H1 (cell line): Measurements from ENCODE around the gene CKB. TPM values are rescaled to one million over a fixed set of nuclear protein-coding genes. Genes with fewer than 3 reads are reported as not detected.

ENCODE experiments used
- CTCF ChIA-PET: fragments of 300-600 bp; sonication (Branson Sonifier 250); formaldehyde crosslinking; loops from one replicate; lab custom pipeline; 2021; ENCODE audit not compliant: partially characterized antibody; lab: Charles Lee
- POLR2A ChIA-PET: fragments of 300-600 bp; sonication (Branson Sonifier 250); formaldehyde crosslinking; loops from one replicate; lab custom pipeline; 2021; ENCODE audit warnings: inconsistent platforms; ENCODE audit not compliant: partially characterized antibody; lab: Charles Lee
- DNase-seq, 2 experiments: peaks; one replicate each; pipeline versions ENCODE4 v3.0.0 to v3.0.0-alpha.2; 2010 to 2022; ENCODE audit warnings: low spot score in 2 of 2, low read depth in 1 of 2, mixed read lengths in 1 of 2
- FAIRE-seq: peaks from 2 replicates; lab custom pipeline; 2011; peaks lifted over from hg19 to GRCh38; lab: Jason Lieb, UNC
- H2AFZ ChIP-seq: 2 replicates; pipeline ENCODE4 v1.8.1; 2012; ENCODE audit warnings: low read length, inconsistent platforms
- H2AK5ac ChIP-seq: 2 replicates; pipeline ENCODE4 v1.6.1; 2013; ENCODE audit warnings: low read depth, low read length
- H2BK120ac ChIP-seq: replicated peaks from 2 replicates; pipeline ENCODE3; 2013; ENCODE audit warnings: low read depth, low read length, inconsistent platforms
- H2BK12ac ChIP-seq: 2 replicates; pipeline ENCODE4 v1.6.1; 2013; ENCODE audit warnings: low read depth, low read length
- H2BK15ac ChIP-seq: 2 replicates; pipeline ENCODE4 v1.6.1; 2013; ENCODE audit warnings: low read length
- H2BK20ac ChIP-seq: 2 replicates; pipeline ENCODE4 v1.6.1; 2013; ENCODE audit warnings: low read length
- H2BK5ac ChIP-seq: 2 replicates; pipeline ENCODE4 v1.6.1; 2013; ENCODE audit warnings: low read depth, low read length
- H3K14ac ChIP-seq: 2 replicates; pipeline ENCODE4 v1.6.1; 2013; ENCODE audit warnings: inconsistent platforms; ENCODE audit not compliant: insufficient read length
- H3K18ac ChIP-seq: 2 replicates; pipeline ENCODE4 v1.6.1; 2013; ENCODE audit warnings: low read length; ENCODE audit errors: extremely low read depth
- H3K23ac ChIP-seq: 2 replicates; pipeline ENCODE4 v1.6.1; 2013; ENCODE audit warnings: inconsistent platforms; ENCODE audit not compliant: insufficient read length
- H3K23me2 ChIP-seq: 2 replicates; pipeline ENCODE4 v1.6.1; 2013; ENCODE audit warnings: low read depth, low read length
- H3K27ac ChIP-seq: 2 replicates; pipeline ENCODE4 v1.6.1; 2011; ENCODE audit warnings: low read depth, low read length, inconsistent platforms
- H3K27me3 ChIP-seq, 4 experiments: replicated peaks in 1 of 4; 1 replicate in 1 of 4; 2 replicates in 3 of 4; pipeline versions ENCODE4 v1.6.1 to v1.8.1; 2011 to 2013; ENCODE audit warnings: low read length in 3 of 4, mild to moderate bottlenecking in 3 of 4, inconsistent platforms in 2 of 4, mixed read lengths in 2 of 4, moderate library complexity in 1 of 4; ENCODE audit not compliant: control insufficient read depth in 3 of 4, insufficient read depth in 3 of 4; ENCODE audit errors: extremely low read depth in 1 of 4
- H3K36me3 ChIP-seq, 4 experiments: 2 replicates each; pipeline versions ENCODE4 v1.6.1 to v1.8.1; 2011 to 2013; ENCODE audit warnings: mild to moderate bottlenecking in 4 of 4, low read length in 3 of 4, moderate library complexity in 2 of 4, control low read depth in 1 of 4, inconsistent platforms in 1 of 4; ENCODE audit not compliant: insufficient read depth in 4 of 4, control insufficient read depth in 2 of 4
- H3K4ac ChIP-seq: replicated peaks from 2 replicates; pipeline ENCODE3; 2013; ENCODE audit warnings: low read length, low read depth, mixed read lengths, inconsistent platforms; ENCODE audit not compliant: insufficient read length
- H3K4me1 ChIP-seq, 4 experiments: replicated peaks in 1 of 4; 1 replicate in 1 of 4; 2 replicates in 3 of 4; pipeline versions ENCODE4 v1.6.1 to v1.8.1; 2011 to 2013; ENCODE audit warnings: low read length in 3 of 4, inconsistent platforms in 2 of 4, mixed read lengths in 1 of 4; ENCODE audit not compliant: insufficient read depth in 4 of 4, control insufficient read depth in 3 of 4
- H3K4me2 ChIP-seq, 2 experiments: 2 replicates each; pipeline versions ENCODE4 v1.6.1 to v1.8.1; 2011 to 2013; ENCODE audit warnings: low read depth in 2 of 2, low read length in 2 of 2, control low read depth in 1 of 2, inconsistent platforms in 1 of 2, mild to moderate bottlenecking in 1 of 2; ENCODE audit not compliant: insufficient read depth in 1 of 2
- H3K4me3 ChIP-seq, 4 experiments: fragments of 200-600, 300-600 bp in 1 of 4; sonication (generic), shearing (Covaris generic), sonication (Bioruptor Twin) in 1 of 4; 2 replicates each; pipeline versions ENCODE4 v1.5.1 to v1.8.1; 2011 to 2016; ENCODE audit warnings: low read length in 4 of 4, low read depth in 3 of 4, control low read depth in 2 of 4, inconsistent platforms in 2 of 4, mild to moderate bottlenecking in 2 of 4, mixed read lengths in 1 of 4, moderate library complexity in 1 of 4; ENCODE audit not compliant: insufficient read depth in 2 of 4; ENCODE audit errors: extremely low read depth in 1 of 4
- H3K56ac ChIP-seq: replicated peaks from 2 replicates; pipeline ENCODE3; 2013; ENCODE audit warnings: low read depth, mild to moderate bottlenecking, mixed read lengths, low read length, inconsistent platforms; ENCODE audit not compliant: insufficient read length
- H3K79me1 ChIP-seq: 2 replicates; pipeline ENCODE4 v1.6.1; 2013; ENCODE audit warnings: low read depth, low read length, control low read depth
- H3K79me2 ChIP-seq, 2 experiments: 2 replicates each; pipeline versions ENCODE4 v1.6.1 to v1.8.1; 2012 to 2013; ENCODE audit warnings: low read length in 2 of 2, mild to moderate bottlenecking in 2 of 2, inconsistent platforms in 1 of 2; ENCODE audit not compliant: insufficient read depth in 2 of 2, control insufficient read depth in 1 of 2
- H3K9ac ChIP-seq, 4 experiments: replicated peaks in 1 of 4; 1 replicate in 1 of 4; 2 replicates in 3 of 4; pipeline versions ENCODE4 v1.6.1 to v1.8.1; 2011 to 2013; ENCODE audit warnings: low read depth in 3 of 4, low read length in 3 of 4, control low read depth in 2 of 4, mild to moderate bottlenecking in 2 of 4, moderate library complexity in 2 of 4, inconsistent platforms in 1 of 4; ENCODE audit errors: extremely low read depth in 1 of 4
- H3K9me3 ChIP-seq, 2 experiments: 2 replicates each; pipeline versions ENCODE4 v1.6.1 to v1.8.1; 2012 to 2013; ENCODE audit warnings: mild to moderate bottlenecking in 2 of 2, moderate library complexity in 2 of 2, control low read depth in 1 of 2, inconsistent platforms in 1 of 2, low read depth in 1 of 2, low read length in 1 of 2, mixed read lengths in 1 of 2; ENCODE audit not compliant: insufficient read depth in 2 of 2
- H4K20me1 ChIP-seq, 2 experiments: replicated peaks in 1 of 2; 2 replicates each; pipeline versions ENCODE3 to v1.8.1; 2011 to 2013; ENCODE audit warnings: inconsistent platforms in 2 of 2, low read length in 2 of 2, mild to moderate bottlenecking in 1 of 2; ENCODE audit not compliant: insufficient read depth in 2 of 2, control insufficient read depth in 1 of 2
- H4K5ac ChIP-seq: 2 replicates; pipeline ENCODE4 v1.6.1; 2013; ENCODE audit warnings: low read length, low read depth, mixed read lengths, inconsistent platforms; ENCODE audit not compliant: insufficient read length
- H4K8ac ChIP-seq: 2 replicates; pipeline ENCODE4 v1.8.0; 2013; ENCODE audit warnings: mild to moderate bottlenecking, moderate library complexity, low read length, inconsistent platforms; ENCODE audit not compliant: insufficient read depth; ENCODE audit errors: extremely low read depth
- H4K91ac ChIP-seq: replicated peaks from 2 replicates; pipeline ENCODE3; 2013; ENCODE audit warnings: low read length, mixed read lengths, inconsistent platforms; ENCODE audit not compliant: insufficient read length
- EGR1 ChIP-seq: IDR thresholded peaks from 2 replicates; pipeline ENCODE4 v1.6.1; 2011; ENCODE audit warnings: low read depth, low read length, borderline replicate concordance
- NANOG ChIP-seq: IDR thresholded peaks from 2 replicates; pipeline ENCODE4 v1.6.1; 2011; ENCODE audit warnings: low read length, low read depth, mild to moderate bottlenecking, inconsistent platforms; ENCODE audit not compliant: insufficient read depth, poor library complexity, severe bottlenecking
- POU5F1 ChIP-seq: IDR thresholded peaks from 2 replicates; pipeline ENCODE4 v1.6.1; 2011; ENCODE audit warnings: low read depth, mild to moderate bottlenecking, low read length, moderate library complexity
- WGBS, 2 experiments: shearing (Covaris generic) in 1 of 2; methylation state at CpG; one replicate each; pipeline versions ENCODE4 v1.1.6 to v1.1.7; 2013 to 2015; ENCODE audit warnings: low lambda C conversion rate in 2 of 2, mixed read lengths in 2 of 2, inconsistent platforms in 1 of 2, low coverage in 1 of 2, missing lambda C conversion rate in 1 of 2; ENCODE audit not compliant: insufficient replicate concordance in 2 of 2, insufficient coverage in 1 of 2, insufficient read length in 1 of 2; ENCODE audit errors: extremely low coverage in 1 of 2, missing lambda C conversion rate in 1 of 2; 5-methylcytosine and 5-hydroxymethylcytosine counted together
- polyA plus RNA-seq, 7 experiments: library from polyadenylated mRNA; depleted of rRNA in 3 of 7; stranded (reverse) in 5 of 7; unstranded in 2 of 7; fragments of >200 nt in 5 of 7; fragments of 200-250 nt in 2 of 7; gene quantifications; 1 replicate in 5 of 7; 2 replicates in 1 of 7; 4 replicates in 1 of 7; pipeline versions ENCODE4 v1.2.1 to v1.2.3, GENCODE V29; 2011 to 2013; ENCODE audit warnings: missing spikeins in 2 of 7, mixed read lengths in 2 of 7
- total RNA-seq: library from RNA; stranded (reverse); fragmentation: NEBNext Ultra II Directional; extraction: Animal tissue kit (Norgen Biotek cat#: 25700); gene quantifications from 2 replicates; pipeline ENCODE4 v1.2.1, GENCODE V29; 2021

CKB gene
- total and polyA plus RNA-seq, 2 of the 8 experiments (the other 6 are each of a cell fraction or from before 2014, with no cell fraction given) = 538 to 950 TPM

DNA sequence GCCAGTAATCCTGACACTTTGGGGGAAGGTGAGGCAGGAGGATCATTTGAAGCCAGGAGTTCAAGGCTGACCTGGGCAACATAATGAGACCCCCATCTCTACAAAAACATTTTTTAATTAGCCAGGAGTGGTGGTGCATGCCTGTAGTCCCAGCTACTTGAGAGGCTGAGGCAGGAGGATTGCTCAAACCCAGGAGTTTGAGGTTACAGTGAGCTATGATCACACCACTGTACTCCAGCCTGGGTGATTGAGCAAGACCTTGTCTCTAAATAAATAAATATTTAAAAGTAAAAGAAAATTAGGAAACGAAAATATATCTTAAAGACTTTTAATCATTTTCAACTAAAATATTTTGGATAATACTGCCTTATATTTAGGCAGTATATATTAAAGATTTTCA, 25.9 kb downstream of the CKB start:
- POLR2A ChIA-PET = no interaction called here
- H4K8ac ChIP-seq = no peak overlapping the region
- TF ChIP-seq EGR1 (no peak), NANOG (no peak), POU5F1 (no peak)

More for the DNA sequence above, 25.9 kb downstream of the CKB start:
- Histone ChIP-seq H3K27ac (no peak overlapping the region), H3K56ac (no peak overlapping the region), H3K27me3 (no peaks in the 10 kb centered on the region; a peak in 1 of 7 replicates), H2BK5ac (no peak overlapping the region), H4K20me1 (peaks cover 0 to 8% of the 10 kb centered on the region in 2 experiments), H4K91ac (no peak overlapping the region), H3K4me3 (no peak overlapping the region), H2AK5ac (no peak overlapping the region), H3K23me2 (no peaks in the 10 kb centered on the region), H3K14ac (no peak overlapping the region), H3K9me3 (no peaks in the 10 kb centered on the region), H3K79me2 (0 out of 4 replicates have a peak, but pooled peaks cover 0 to 2% of the 10 kb centered on the region in 2 experiments), H3K4me1 (no peaks in the 10 kb centered on the region), H3K18ac (no peak overlapping the region), H2BK12ac (no peak overlapping the region), H2BK120ac (no peak overlapping the region), H2BK15ac (no peak overlapping the region), H4K5ac (no peak overlapping the region), H3K36me3 (peaks cover 2 to 30% (median 11%) of the 10 kb centered on the region in 4 experiments; a peak in 6 of 8 replicates), H2AFZ (no peak overlapping the region), H3K79me1 (no peaks in the 10 kb centered on the region), H2BK20ac (no peak overlapping the region), H3K4me2 (no peak overlapping the region), H3K9ac (no peak overlapping the region), H3K4ac (no peak overlapping the region), H3K23ac (no peak overlapping the region)
- 33% methylated on average over 1 of the region's 1 CpG; no CpG with 5 or more reads in 1 of the 2 experiments for WGBS, 2 experiments
- CTCF ChIA-PET = interaction anchor here (0.9 to 31.3 kb wide), 2 partner anchors 9 to 44 kb away, joined by 3 to 921 read pairs; partner anchors contain the start of gene TRMT61A
- FAIRE-seq (no peak), DNase-seq (no peak)
